Subcutaneous adipose tissue (tissue), 4 donors: ENCODE measurements around the gene CLUH. TPM values are rescaled to one million over a fixed set of nuclear protein-coding genes. Genes with fewer than 3 reads are reported as not detected.

ENCODE experiments used
- CTCF ChIP-seq: fragments of 450-650 bp; IDR thresholded peaks from one replicate; pipeline ENCODE4 v1.5.1; 2016; ENCODE audit warnings: low read depth, mild to moderate bottlenecking, control low read depth, antibody characterized with exemption, moderate library complexity
- total RNA-seq, 4 donors: library from RNA; depleted of rRNA; stranded (reverse); fragments of >200 nt; gene quantifications; one replicate each; pipeline ENCODE4 v1.1.0, GENCODE V29; 2016

Gene CLUH
- total RNA-seq, 4 donors from 2014 or later = 34.7 to 112 (median 39.4) TPM

- no peak for TF ChIP-seq CTCF
Observed at GRCh38 chr17:2730764-2731353, 19.3 kb upstream of the CLUH start.

- TF ChIP-seq CTCF = no peak
Observed at GRCh38 chr17:2724784-2725164, 13.2 kb upstream of the CLUH start.

GRCh38 chr17:2723997-2724783 lies 12.6 kb upstream of the CLUH start:
- no peak for TF ChIP-seq CTCF

- TF ChIP-seq CTCF = no peak
Observed at GRCh38 chr17:2723505-2723996, 12.0 kb upstream of the CLUH start.

GRCh38 chr17:2722611-2723010 lies 11.0 kb upstream of the CLUH start:
- no peak for TF ChIP-seq CTCF

GRCh38 chr17:2721603-2722002 lies 10.0 kb upstream of the CLUH start:
- TF ChIP-seq CTCF = no peak

GRCh38 chr17:2719861-2720260 lies 8.3 kb upstream of the CLUH start:
- TF ChIP-seq CTCF = no peak
